ENCODE results near the gene RNPS1.

The RNPS1 gene

GRCh38 chr16:2210386-2211365, 57.2 kb downstream of the RNPS1 start, which contains the start of gene BRICD5:
Gene BRICD5 (minus strand): TSS chr16:2210863. CDS start chr16:2210833, 30 bp downstream.
- peak; percentile 67 for DNase-seq

DNA sequence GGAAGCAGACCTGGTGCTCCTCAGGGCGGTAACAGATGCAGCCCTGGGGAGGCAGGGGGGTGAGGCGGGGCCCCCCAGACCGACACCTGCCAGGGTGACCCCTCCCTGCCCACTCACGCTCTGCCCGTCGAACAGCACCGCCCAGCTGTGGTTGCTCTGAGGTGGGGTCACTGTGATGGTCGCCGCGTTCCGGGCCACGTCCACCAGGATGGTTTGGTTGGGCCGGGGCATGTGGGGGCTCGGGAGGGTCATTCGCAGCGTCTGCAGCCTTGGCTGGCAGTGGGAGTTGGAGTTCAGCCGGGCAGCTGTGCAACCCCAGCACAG, 58.0 kb downstream of the RNPS1 start:
- no peak for DNase-seq

DNA sequence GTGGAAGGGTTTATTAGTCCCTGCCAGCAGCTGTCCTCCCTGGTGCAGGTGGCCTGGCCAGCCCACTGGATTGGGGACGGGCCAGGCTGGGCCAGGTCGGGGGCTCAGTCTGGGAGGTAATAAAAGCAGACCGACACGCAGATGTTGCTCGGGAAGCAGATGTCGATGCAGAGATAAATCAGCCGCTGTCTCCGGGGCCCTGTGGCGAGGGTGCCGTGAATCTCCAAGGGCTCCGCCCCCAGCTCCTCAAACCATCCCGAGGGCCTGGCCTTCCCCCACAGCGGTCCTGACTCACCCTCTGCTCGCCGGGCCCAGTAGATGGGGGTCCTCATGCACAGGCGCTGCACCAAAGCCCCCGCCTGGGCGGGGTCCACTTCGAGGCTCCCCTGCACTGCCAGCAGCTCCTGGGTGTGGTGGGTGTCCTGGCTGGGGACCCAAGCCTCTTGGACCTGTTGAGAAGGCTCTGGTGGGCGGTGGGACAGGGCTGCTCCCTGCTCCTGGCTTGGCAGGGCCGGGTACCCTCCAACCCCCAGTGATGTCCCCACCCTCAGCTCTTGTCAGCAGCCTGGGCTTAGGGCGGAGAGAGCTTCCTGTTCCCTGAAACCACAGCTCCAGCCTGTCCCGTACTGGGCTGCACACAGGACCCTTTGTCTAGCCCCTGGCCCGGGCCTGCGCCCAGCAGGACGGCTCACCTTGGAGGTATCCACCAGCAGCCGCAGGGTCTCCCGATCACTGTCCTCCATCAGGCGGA, 58.5 kb downstream of the RNPS1 start:
- peak; percentile 60 for DNase-seq

DNA sequence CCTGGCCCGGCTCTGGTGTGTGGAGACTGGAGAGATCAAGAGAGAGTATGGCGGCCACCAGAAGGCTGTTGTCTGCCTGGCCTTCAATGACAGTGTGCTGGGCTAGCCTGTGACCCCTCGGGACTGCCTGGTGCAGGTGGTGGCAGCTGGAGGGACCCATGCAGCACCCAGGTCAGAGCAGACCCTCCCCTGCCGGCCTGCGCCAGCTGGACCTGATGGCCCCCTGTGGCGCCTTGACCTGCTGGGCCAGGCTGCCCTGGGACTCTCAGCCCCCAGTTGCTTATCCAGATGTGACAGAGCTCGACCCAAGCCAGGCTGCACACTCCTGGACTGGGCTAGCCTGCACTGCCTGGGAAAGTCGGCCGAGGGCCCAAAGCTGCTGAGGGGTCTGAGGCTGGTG, 59.2 kb downstream of the RNPS1 start:
- no peak for DNase-seq

- no peak for DNase-seq
Measured at GRCh38 chr16:2208308-2208707, 59.6 kb downstream of the RNPS1 start.

DNA sequence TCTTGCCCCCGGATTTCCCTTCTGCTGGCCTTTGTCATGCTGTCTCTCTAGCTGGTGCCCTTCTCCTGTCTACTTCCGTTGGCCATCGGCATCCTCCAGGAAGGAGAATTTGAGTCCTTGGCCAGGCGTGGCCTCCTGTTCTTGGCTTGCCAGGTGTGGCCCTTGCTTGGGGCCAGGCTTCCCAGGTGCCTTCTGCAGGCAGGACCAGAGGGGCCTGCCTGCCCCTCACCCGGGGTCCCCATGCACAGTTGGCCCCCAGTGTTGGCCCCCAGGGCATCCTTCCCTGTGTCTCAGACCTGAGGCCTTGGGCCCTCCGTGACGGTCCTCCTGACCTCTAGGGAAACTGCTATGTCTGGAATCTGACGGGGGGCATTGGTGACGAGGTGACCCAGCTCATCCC, 60.1 kb downstream of the RNPS1 start:
- DNase-seq = no peak

- DNase-seq = no peak
Measured at GRCh38 chr16:2206780-2207433, 61.0 kb downstream of the RNPS1 start.

DNA sequence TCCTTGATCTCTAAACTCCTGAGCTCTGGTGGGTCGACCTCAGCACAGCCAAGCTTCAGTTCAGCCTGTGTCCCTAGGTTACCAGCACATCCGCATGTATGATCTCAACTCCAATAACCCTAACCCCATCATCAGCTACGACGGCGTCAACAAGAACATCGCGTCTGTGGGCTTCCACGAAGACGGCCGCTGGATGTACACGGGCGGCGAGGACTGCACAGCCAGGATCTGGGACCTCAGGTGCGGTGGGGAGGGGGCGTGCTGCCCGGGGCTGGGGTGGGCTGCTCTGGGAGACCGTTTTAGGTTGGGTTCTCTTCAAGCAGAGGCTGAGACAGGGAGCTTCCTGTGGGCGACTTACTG, 61.5 kb downstream of the RNPS1 start:
- DNase-seq = no peak

- no peak for DNase-seq
Measured at GRCh38 chr16:2205967-2206313, 62.0 kb downstream of the RNPS1 start.

- DNase-seq = peak; percentile 98
Measured at GRCh38 chr16:2205104-2205966, 62.6 kb downstream of the RNPS1 start, which contains the start of gene MLST8. Gene MLST8 (plus strand): TSS chr16:2205454. CDS start chr16:2206086, 632 bp downstream.

- peak; percentile 64 for DNase-seq
Measured at GRCh38 chr16:2204416-2205103, 63.4 kb downstream of the RNPS1 start.

Data from activated CD8-positive, alpha-beta memory T cell treated with anti-CD3 and anti-CD28 coated beads for 24 hours (primary cell).